HepG2 (cell line): ENCODE measurements around the gene FBXL2. TPM values are rescaled to one million over a fixed set of nuclear protein-coding genes. Genes with fewer than 3 reads are reported as not detected.

Experiments used
- ATAC-seq: fragments of 200-7000 bp; cut with Tn5 transposase; 3 replicates; pipeline ENCODE4 v1.9.1; 2020; ENCODE audit warnings: mild to moderate bottlenecking, moderate library complexity
- Bru-seq: library from RNA; stranded (reverse); fragments of 400-500 nt; gene quantifications from one replicate; lab custom pipeline; 2021; lab: Mats Ljungman, UMichigan
- BruChase-seq, 2 experiments: library from RNA; stranded (reverse); fragments of 400-500 nt; gene quantifications; one replicate each; lab custom pipeline; 2021; lab: Mats Ljungman, UMichigan
- BruUV-seq: library from RNA; stranded (reverse); fragments of 400-500 nt; replicated peaks from 2 replicates; lab custom pipeline; 2021; lab: Mats Ljungman, UMichigan
- CTCF ChIA-PET: fragments of 300-600 bp; formaldehyde crosslinking; extraction: SDS; loops from one replicate; lab custom pipeline; 2021; ENCODE audit warnings: low total read pairs, inconsistent platforms, low intra/inter-chr PET ratio; lab: Yijun Ruan, JAX
- POLR2A ChIA-PET: fragments of 350-600 bp; sonication (Branson Sonifier 250); formaldehyde crosslinking; loops from one replicate; lab custom pipeline; 2020; ENCODE audit warnings: antibody characterized with exemption, inconsistent platforms; lab: Yijun Ruan, JAX
- DNase-seq: peaks from one replicate; pipeline ENCODE4 v3.0.0-alpha.2; 2015; ENCODE audit warnings: low spot score
- FAIRE-seq: peaks from 3 replicates; lab custom pipeline; 2011; peaks lifted over from hg19 to GRCh38; lab: Jason Lieb, UNC
- H2AFZ ChIP-seq: one replicate; pipeline ENCODE4 v1.6.1; 2011; ENCODE audit warnings: low read length, inconsistent platforms
- H3K27ac ChIP-seq: fragments of 300-600 bp; 3 replicates; pipeline ENCODE4 v1.8.0; 2011; ENCODE audit warnings: mixed run types, mild to moderate bottlenecking, mixed read lengths, low read length, inconsistent platforms; ENCODE audit not compliant: insufficient read depth; ENCODE audit errors: extremely low read length
- H3K27me3 ChIP-seq, 2 experiments: fragments of 200-600 bp in 1 of 2; 2 replicates in 1 of 2; 3 replicates in 1 of 2; pipeline versions ENCODE4 v1.6.0 to v1.8.0; 2011; ENCODE audit warnings: low read length in 2 of 2, mild to moderate bottlenecking in 2 of 2, moderate library complexity in 2 of 2, inconsistent platforms in 1 of 2; ENCODE audit not compliant: insufficient read depth in 2 of 2, control insufficient read depth in 1 of 2
- H3K36me3 ChIP-seq, 2 experiments: fragments of 200-600 bp in 1 of 2; replicated peaks in 1 of 2; 2 replicates in 1 of 2; 3 replicates in 1 of 2; pipeline versions ENCODE4 v1.5.1 to v1.8.0; 2011; ENCODE audit warnings: low read length in 2 of 2, inconsistent platforms in 1 of 2; ENCODE audit not compliant: insufficient read depth in 2 of 2, control insufficient read depth in 1 of 2
- H3K4me1 ChIP-seq: 2 replicates; pipeline ENCODE4 v1.5.1; 2012; ENCODE audit warnings: low read length, inconsistent platforms; ENCODE audit not compliant: insufficient read depth
- H3K4me2 ChIP-seq: 2 replicates; pipeline ENCODE4 v1.6.0; 2011; ENCODE audit warnings: low read depth, low read length, inconsistent platforms
- H3K4me3 ChIP-seq, 3 experiments: fragments of 200-600 bp in 1 of 3; sonication (generic), shearing (Covaris generic) in 1 of 3; replicated peaks in 1 of 3; 2 replicates each; pipeline ENCODE4 v1.5.1; 2011 to 2016; ENCODE audit warnings: low read length in 3 of 3, inconsistent platforms in 2 of 3, low read depth in 2 of 3, mild to moderate bottlenecking in 2 of 3, control low read depth in 1 of 3, mixed read lengths in 1 of 3; ENCODE audit not compliant: insufficient read depth in 1 of 3
- H3K79me2 ChIP-seq: one replicate; pipeline ENCODE4 v1.6.1; 2011; ENCODE audit warnings: low read length, inconsistent platforms; ENCODE audit not compliant: insufficient read depth
- H3K9ac ChIP-seq: 2 replicates; pipeline ENCODE4 v1.6.0; 2011; ENCODE audit warnings: mild to moderate bottlenecking, low read depth, low read length, inconsistent platforms; ENCODE audit not compliant: insufficient read depth
- H3K9me3 ChIP-seq: 2 replicates; pipeline ENCODE4 v1.5.1; 2012; ENCODE audit warnings: mild to moderate bottlenecking, low read length
- H4K20me1 ChIP-seq: 2 replicates; pipeline ENCODE4 v1.6.0; 2011; ENCODE audit warnings: inconsistent platforms, mild to moderate bottlenecking, low read length, moderate library complexity; ENCODE audit not compliant: insufficient read depth
- CBX5 ChIP-seq: sonication (generic); formaldehyde crosslinking; IDR thresholded peaks from 2 replicates; pipeline ENCODE4 v1.4.0; 2020; ENCODE audit warnings: missing genetic modification reagents, borderline replicate concordance
- FOXP4 ChIP-seq: sonication (generic); formaldehyde crosslinking; IDR thresholded peaks from 2 replicates; pipeline ENCODE4 v1.4.0; 2020; ENCODE audit warnings: missing genetic modification reagents
- RFXANK ChIP-seq: IDR thresholded peaks from 2 replicates; pipeline ENCODE4 v1.6.1; 2016
- TOE1 ChIP-seq: sonication (generic); formaldehyde crosslinking; IDR thresholded peaks from 2 replicates; pipeline ENCODE4 v1.4.0; 2020; ENCODE audit warnings: mild to moderate bottlenecking, missing genetic modification reagents
- TRIM24 ChIP-seq: sonication (generic); formaldehyde crosslinking; IDR thresholded peaks from 2 replicates; pipeline ENCODE4 v1.8.0; 2022; ENCODE audit warnings: mild to moderate bottlenecking, missing genetic modification reagents
- ZBTB7A ChIP-seq: sonication (generic); formaldehyde crosslinking; IDR thresholded peaks from 2 replicates; pipeline ENCODE4 v1.8.0; 2022; ENCODE audit warnings: mild to moderate bottlenecking, missing genetic modification reagents
- ZNF180 ChIP-seq: sonication (generic); formaldehyde crosslinking; IDR thresholded peaks from 2 replicates; pipeline ENCODE4 v1.4.0; 2020; ENCODE audit warnings: low read depth, missing genetic modification reagents, borderline replicate concordance
- ZNF263 ChIP-seq: sonication (generic); formaldehyde crosslinking; IDR thresholded peaks from 2 replicates; pipeline ENCODE4 v1.4.0; 2020; ENCODE audit warnings: missing genetic modification reagents
- ZNF530 ChIP-seq: sonication (generic); formaldehyde crosslinking; IDR thresholded peaks from 2 replicates; pipeline ENCODE4 v1.5.0; 2020; ENCODE audit warnings: low read depth, mild to moderate bottlenecking, missing genetic modification reagents
- ZNF639 ChIP-seq: conservative IDR thresholded peaks from 2 replicates; pipeline ENCODE4 v1.6.1; 2018; ENCODE audit warnings: missing genetic modification reagents
- ZNF747 ChIP-seq: sonication (generic); formaldehyde crosslinking; IDR thresholded peaks from 2 replicates; pipeline ENCODE4 v1.8.1; 2023; ENCODE audit warnings: missing genetic modification reagents, mild to moderate bottlenecking, borderline replicate concordance
- ZNF879 ChIP-seq: sonication (generic); formaldehyde crosslinking; IDR thresholded peaks from 2 replicates; pipeline ENCODE4 v1.8.1; 2023; ENCODE audit warnings: missing genetic modification reagents
- WGBS: methylation state at CpG from one replicate; pipeline ENCODE4 v1.1.6; 2017; ENCODE audit warnings: low lambda C conversion rate; 5-methylcytosine and 5-hydroxymethylcytosine counted together
- in situ Hi-C: cut with HindIII; loops from 2 replicates; pipeline ENCODE4 v1.10.0; 2017; ENCODE audit warnings: low pct_unique_long_range_greater_than_20kb; ENCODE audit not compliant: extremely low pct_ligation_motif_present
- intact Hi-C: fragments of 100-400 bp; cut with micrococcal nuclease; formaldehyde crosslinking; loops from one replicate; pipeline ENCODE4 v1.10.0; 2022; ENCODE audit not compliant: unreplicated experiment
- long read RNA-seq, 2 experiments: library from RNA in 1 of 2; library from polyadenylated mRNA in 1 of 2; stranded (forward) in 1 of 2; unstranded in 1 of 2; transcript quantifications; one replicate each; pipeline ENCODE4 v2.0.0, GENCODE V29; 2019 to 2022
- polyA minus RNA-seq, 3 experiments: library from RNA; depleted of rRNA, polyadenylated mRNA; stranded (reverse); fragments of >200 nt; gene quantifications; 2 replicates each; pipeline ENCODE4 v1.2.3, GENCODE V29; 2011; ENCODE audit warnings: low replicate concordance in 1 of 3
- polyA plus RNA-seq, 8 experiments: library from polyadenylated mRNA; depleted of rRNA in 3 of 8; stranded (reverse) in 7 of 8; unstranded in 1 of 8; fragments of >200 nt; fragmentation: Illumina TruSeq in 4 of 8; extraction: Trizol in 4 of 8; gene quantifications; 2 replicates each; pipeline versions ENCODE4 v1.2.1 to v1.2.3, GENCODE V29; 2011 to 2016; ENCODE audit warnings: low read depth in 4 of 8, missing spikeins in 1 of 8, mixed read lengths in 1 of 8; ENCODE audit not compliant: insufficient read depth in 1 of 8
- total RNA-seq, 5 experiments: library from RNA; depleted of rRNA; stranded (reverse); fragments of >200 nt; fragmentation: Illumina TruSeq; extraction: Trizol; gene quantifications; 2 replicates each; pipeline ENCODE4 v1.2.3, GENCODE V29; 2016; ENCODE audit warnings: low read depth in 1 of 5
- TF ChIP-seq, protein P1 (sequence below): sonication (generic); formaldehyde crosslinking; conservative IDR thresholded peaks from 2 replicates; pipeline ENCODE4 v1.8.1; 2023; ENCODE audit warnings: missing genetic modification reagents

The FBXL2 gene, protein sequence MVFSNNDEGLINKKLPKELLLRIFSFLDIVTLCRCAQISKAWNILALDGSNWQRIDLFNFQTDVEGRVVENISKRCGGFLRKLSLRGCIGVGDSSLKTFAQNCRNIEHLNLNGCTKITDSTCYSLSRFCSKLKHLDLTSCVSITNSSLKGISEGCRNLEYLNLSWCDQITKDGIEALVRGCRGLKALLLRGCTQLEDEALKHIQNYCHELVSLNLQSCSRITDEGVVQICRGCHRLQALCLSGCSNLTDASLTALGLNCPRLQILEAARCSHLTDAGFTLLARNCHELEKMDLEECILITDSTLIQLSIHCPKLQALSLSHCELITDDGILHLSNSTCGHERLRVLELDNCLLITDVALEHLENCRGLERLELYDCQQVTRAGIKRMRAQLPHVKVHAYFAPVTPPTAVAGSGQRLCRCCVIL
- total RNA-seq (2016; rRNA removed; fragmentation: Illumina TruSeq; extraction: Trizol) (1.2 and 1.8 TPM in 2 replicates), polyA plus RNA-seq (2011; rRNA removed) (5.0 and 6.9 TPM in 2 replicates), polyA minus RNA-seq (2011; rRNA and poly(A)+ RNA removed; ENCODE audit: low replicate concordance) (6.3 and 7.9 TPM in 2 replicates), Bru-seq, nascent RNA (percentile 45 among the genes with signal in this experiment), BruChase-seq, experiment 1, labeled RNA remaining after a 6-hour chase (percentile 36 among the genes with signal in this experiment), BruChase-seq, experiment 2, labeled RNA remaining after a 2-hour chase (percentile 44 among the genes with signal in this experiment)
- total RNA-seq (2016; cell fraction: cytosol; rRNA removed; fragmentation: Illumina TruSeq; extraction: Trizol; ENCODE audit: low read depth) = 0.51 and 0.62 TPM in 2 replicates
- total RNA-seq (2016; cell fraction: insoluble cytoplasmic fraction; rRNA removed; fragmentation: Illumina TruSeq; extraction: Trizol) = 1.4 and 2.4 TPM in 2 replicates
- total RNA-seq (2016; cell fraction: membrane; rRNA removed; fragmentation: Illumina TruSeq; extraction: Trizol) = 0.52 and 0.71 TPM in 2 replicates
- 3.6 and 6.6 TPM in 2 replicates for total RNA-seq (2016; cell fraction: nucleus; rRNA removed; fragmentation: Illumina TruSeq; extraction: Trizol)
- polyA plus RNA-seq (2011; cell fraction: cytosol; rRNA removed) = 2.6 and 3.1 TPM in 2 replicates
- 24.9 and 28.2 TPM in 2 replicates for polyA plus RNA-seq (2011; cell fraction: nucleus; rRNA removed)
- polyA plus RNA-seq (2012) = 2.4 and 2.6 TPM in 2 replicates
- 0.12 and 0.20 TPM in 2 replicates for polyA plus RNA-seq (2016; cell fraction: cytosol; fragmentation: Illumina TruSeq; extraction: Trizol; ENCODE audit: low read depth)
- polyA plus RNA-seq (2016; cell fraction: insoluble cytoplasmic fraction; fragmentation: Illumina TruSeq; extraction: Trizol; ENCODE audit: low read depth) = 0.68 and 1.2 TPM in 2 replicates
- 0.18 and 0.23 TPM in 2 replicates for polyA plus RNA-seq (2016; cell fraction: membrane; fragmentation: Illumina TruSeq; extraction: Trizol; ENCODE audit: low read depth)
- 2.5 and 3.8 TPM in 2 replicates for polyA plus RNA-seq (2016; cell fraction: nucleus; fragmentation: Illumina TruSeq; extraction: Trizol; ENCODE audit: insufficient read depth, low read depth)
- 1.4 and 1.9 TPM in 2 replicates for polyA minus RNA-seq (2011; cell fraction: cytosol; rRNA and poly(A)+ RNA removed)
- polyA minus RNA-seq (2011; cell fraction: nucleus; rRNA and poly(A)+ RNA removed) = 11.6 and 15.0 TPM in 2 replicates
- long read RNA-seq, experiment 1 = 0 reads
- long read RNA-seq, experiment 2 = 0 reads

DNA sequence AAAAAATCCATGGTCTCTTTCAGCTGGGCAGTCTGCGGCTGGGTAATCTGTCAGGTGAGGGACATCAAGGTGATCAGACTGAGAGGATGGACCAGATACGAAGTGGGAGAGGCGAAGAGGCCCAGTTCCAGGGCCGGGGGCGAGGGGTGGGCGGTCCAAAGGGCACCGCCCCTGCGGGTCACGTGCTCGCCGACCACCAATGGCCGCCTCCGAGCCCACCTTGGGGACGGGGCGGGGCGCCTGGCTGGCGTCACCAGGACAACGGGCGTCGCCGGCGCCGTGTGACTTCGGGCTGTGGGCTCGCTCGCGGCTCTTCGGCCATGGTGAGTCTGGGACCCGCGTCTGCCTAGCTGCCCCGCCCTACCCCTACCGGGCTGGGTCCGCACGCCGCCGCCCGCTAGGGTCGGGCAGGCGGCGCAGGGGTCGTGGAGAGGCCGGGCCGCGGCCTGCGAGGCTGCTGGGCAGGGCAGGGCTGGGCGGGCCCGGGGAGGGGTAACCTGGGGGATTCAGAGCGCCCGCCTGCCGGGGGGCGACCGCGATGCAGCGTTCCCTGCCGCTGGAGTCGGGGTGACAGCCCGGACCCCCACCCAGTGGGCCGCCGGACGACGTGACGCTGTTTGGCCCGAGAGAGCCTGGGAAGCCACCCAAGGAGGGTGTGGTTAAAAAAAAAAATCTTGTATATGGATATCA lies at the start of gene FBXL2:
TSS of gene FBXL2 (plus strand) at position 250 of the 690 bp plus-strand sequence. CDS start at position 321, 71 bp downstream.
- POLR2A ChIA-PET = no interaction called here
- in situ Hi-C loops = no loop called here
- ATAC-seq (peak; percentile 99), FAIRE-seq (no peak), DNase-seq (peak; percentile 75)
- no peaks in the 10 kb centered on the region for H3K79me2 ChIP-seq
- H3K27me3 ChIP-seq = no peaks in the 10 kb centered on the region; a peak in 1 of 5 replicates
- H3K9me3 ChIP-seq = peaks cover 3% of the 10 kb centered on the region; the same call in 1 of the 2 replicates
- BruUV-seq = TSS peak; percentile 69
- H3K4me3 ChIP-seq = peak within 1 kb of the TSS; percentile 80 to 84 (median 80)
- H4K20me1 ChIP-seq = no peaks in the 10 kb centered on the region
- H2AFZ ChIP-seq = peak within 1 kb of the TSS; percentile 27
- 7% methylated on average over 9 of the region's 63 CpGs for whole genome bisulfite sequencing
- CTCF ChIA-PET = no interaction called here
- H3K4me2 ChIP-seq = peak within 1 kb of the TSS; percentile 89
- H3K27ac ChIP-seq = no peak within 1 kb of the TSS
- no peaks in the 10 kb centered on the region for H3K36me3 ChIP-seq
- H3K4me1 ChIP-seq = peaks cover 23% of the 10 kb centered on the region
- intact Hi-C loops = loop anchor here (10.0 kb wide), 1 partner anchor 93 kb away; no protein-coding TSS in a partner anchor
- peak within 1 kb of the TSS; percentile 67; the same call in 1 of the 2 replicates for H3K9ac ChIP-seq
- TF ChIP-seq ZNF639 (CRISPR knock-in tag) (no peak), FOXP4 (CRISPR knock-in tag) (no peak), TOE1 (no peak), TRIM24 (CRISPR knock-in tag) (no peak), RFXANK (CRISPR knock-in tag) (no peak), ZBTB7A (CRISPR knock-in tag) (no peak), ZNF879 (no peak), ZNF530 (CRISPR knock-in tag) (no peak), CBX5 (CRISPR knock-in tag) (no peak), ZNF263 (CRISPR knock-in tag) (no peak), ZNF747 (CRISPR knock-in tag) (no peak), ZNF180 (CRISPR knock-in tag) (no peak)
- TF ChIP-seq, protein P1, sequence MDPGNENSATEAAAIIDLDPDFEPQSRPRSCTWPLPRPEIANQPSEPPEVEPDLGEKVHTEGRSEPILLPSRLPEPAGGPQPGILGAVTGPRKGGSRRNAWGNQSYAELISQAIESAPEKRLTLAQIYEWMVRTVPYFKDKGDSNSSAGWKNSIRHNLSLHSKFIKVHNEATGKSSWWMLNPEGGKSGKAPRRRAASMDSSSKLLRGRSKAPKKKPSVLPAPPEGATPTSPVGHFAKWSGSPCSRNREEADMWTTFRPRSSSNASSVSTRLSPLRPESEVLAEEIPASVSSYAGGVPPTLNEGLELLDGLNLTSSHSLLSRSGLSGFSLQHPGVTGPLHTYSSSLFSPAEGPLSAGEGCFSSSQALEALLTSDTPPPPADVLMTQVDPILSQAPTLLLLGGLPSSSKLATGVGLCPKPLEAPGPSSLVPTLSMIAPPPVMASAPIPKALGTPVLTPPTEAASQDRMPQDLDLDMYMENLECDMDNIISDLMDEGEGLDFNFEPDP (CRISPR knock-in tag) = no peak
